ENCODE results near the gene THRB.

Gene THRB

GRCh38 chr3:24487325-24488262 lies 7.1 kb downstream of the THRB start:
- no peak for DNase-seq (ENCODE audit: low spot score)

- DNase-seq (ENCODE audit: low spot score): no peak
These were observed 9.1 kb downstream of the THRB start for GRCh38 chr3:24485511-24485910.

DNA sequence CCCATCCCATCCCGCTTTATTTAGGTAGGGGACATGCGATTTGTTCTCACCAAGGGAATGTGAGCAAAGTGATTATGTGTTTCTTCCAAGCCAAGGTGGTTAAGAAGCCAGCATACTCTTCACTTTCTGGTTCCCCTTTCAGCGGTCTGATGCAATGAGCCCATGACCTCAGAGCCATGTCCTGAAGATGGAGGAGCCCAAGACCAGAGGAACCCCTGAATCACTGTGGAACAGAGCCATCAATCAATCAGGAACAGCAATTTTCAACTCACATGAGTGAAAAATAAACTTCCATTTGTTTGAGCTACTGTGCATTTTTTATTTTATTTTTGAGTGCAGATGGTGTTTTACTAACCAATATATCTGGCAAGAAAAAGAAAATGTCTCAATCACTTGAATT lies 10.8 kb downstream of the THRB start:
- DNase-seq (ENCODE audit: low spot score): no peak

GRCh38 chr3:24482096-24482705 lies 12.4 kb downstream of the THRB start:
- no peak for DNase-seq (ENCODE audit: low spot score)

DNA sequence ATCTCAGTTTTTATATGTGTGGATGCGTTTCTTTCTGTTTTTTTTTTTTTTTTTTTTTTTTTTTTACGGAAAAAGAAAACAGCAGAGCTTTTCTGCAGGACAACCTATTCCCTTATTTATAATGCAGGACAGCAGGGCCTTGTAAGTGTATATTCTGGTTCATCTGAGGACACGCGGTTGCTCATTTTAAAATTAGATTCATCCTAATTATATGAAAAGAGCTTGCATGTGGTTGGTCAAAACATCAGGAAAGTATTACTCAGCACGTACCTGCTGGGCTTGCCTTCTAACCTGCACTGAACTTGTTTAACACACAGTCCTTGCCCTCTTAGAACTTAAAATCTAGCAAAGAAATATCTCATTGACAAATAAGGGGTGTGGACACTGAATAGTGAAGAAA lies 13.5 kb downstream of the THRB start:
- DNase-seq (ENCODE audit: low spot score): no peak

DNA sequence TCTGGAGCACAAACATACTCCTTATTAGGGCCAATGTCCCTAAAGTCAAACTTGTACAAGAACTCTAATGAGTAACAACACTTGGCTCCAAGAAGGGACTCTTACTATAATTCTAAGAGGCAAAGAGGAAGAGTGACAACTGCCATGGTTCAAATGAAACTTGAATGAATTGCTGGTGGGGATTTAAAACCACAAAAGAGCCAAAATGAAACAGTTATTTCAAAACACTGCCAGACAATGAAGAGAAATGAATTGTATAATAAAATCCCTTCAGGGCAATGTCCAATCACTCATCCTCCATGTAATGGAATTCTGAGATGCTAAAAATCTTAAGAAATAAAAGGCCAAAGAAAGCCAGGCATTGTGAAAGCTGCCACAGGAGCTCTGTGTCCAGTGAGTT lies 14.2 kb downstream of the THRB start:
- no peak for DNase-seq (ENCODE audit: low spot score)

DNA sequence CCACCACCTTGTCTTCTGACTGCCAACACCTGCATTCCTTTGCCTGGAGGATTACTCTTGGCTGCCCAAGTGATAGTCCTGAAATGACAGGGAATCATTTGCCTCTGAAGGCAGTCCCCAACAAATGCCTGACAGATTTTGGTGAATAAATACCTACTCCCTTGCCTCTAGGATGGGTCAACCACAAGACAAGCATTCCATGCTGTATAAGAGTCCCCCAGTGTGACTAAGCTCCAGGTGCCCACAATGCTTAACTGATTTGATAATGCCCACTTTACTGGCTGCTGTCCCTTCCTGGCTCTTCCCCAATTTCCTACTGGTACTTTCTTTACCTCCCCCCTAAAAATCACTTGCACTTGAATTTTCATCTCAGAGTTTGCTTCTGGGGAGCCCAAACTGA lies 14.8 kb downstream of the THRB start:
- no peak for DNase-seq (ENCODE audit: low spot score)

- no peak for DNase-seq (ENCODE audit: low spot score)
These were observed 17.6 kb downstream of the THRB start for GRCh38 chr3:24476871-24477656.

GRCh38 chr3:24475925-24476324 lies 18.7 kb downstream of the THRB start:
- no peak for DNase-seq (ENCODE audit: low spot score)

- no peak for DNase-seq (ENCODE audit: low spot score)
These were observed 19.8 kb downstream of the THRB start for GRCh38 chr3:24474862-24475261.

- no peak for DNase-seq (ENCODE audit: low spot score)
These were observed 22.3 kb downstream of the THRB start for GRCh38 chr3:24472358-24472757.

DNA sequence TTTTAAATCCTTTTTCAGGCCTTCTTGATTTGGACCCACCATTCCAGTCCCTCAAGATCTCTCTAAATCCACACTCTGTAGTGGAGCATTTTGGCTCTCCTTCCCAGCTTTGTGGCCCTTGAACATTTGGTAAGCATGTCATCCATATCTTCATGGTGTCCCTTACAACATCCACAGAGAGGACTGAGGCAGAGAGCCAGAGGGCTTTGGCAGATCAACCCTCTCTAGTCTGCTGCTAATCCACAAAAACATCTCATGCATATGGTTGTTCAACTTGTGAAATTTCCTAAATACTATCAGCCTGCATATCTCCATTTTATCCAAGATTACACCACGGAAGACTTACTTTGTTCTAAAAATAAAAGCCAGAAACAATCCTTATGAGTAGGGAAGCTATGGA lies 23.2 kb downstream of the THRB start:
- no peak for DNase-seq (ENCODE audit: low spot score)

GRCh38 chr3:24470277-24470676 lies 24.4 kb downstream of the THRB start:
- no peak for DNase-seq (ENCODE audit: low spot score)

- no peak for DNase-seq (ENCODE audit: low spot score)
These were observed 30.3 kb downstream of the THRB start for GRCh38 chr3:24464389-24464788.

DNA sequence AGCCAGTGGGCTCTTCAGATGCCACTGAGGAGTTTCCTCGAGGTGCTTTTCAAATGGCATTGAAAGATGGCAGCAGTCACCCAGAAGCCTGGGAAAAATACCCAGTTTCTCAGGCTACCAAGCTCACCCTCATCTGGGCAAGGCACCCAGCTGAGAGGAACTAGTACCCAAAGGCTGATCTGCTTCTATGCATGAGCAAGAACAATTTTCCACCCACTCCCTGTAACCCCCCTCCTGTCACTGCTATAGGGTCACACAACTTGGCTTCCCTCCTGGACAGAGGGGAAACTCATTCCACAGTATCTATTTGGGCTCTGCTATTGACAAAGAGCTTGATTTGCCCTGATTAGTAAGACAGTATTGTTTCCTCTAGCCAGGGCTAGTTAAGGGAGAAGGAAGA lies 31.9 kb downstream of the THRB start:
- DNase-seq (ENCODE audit: low spot score): no peak

GRCh38 chr3:24460974-24461373 lies 33.7 kb downstream of the THRB start:
- no peak for DNase-seq (ENCODE audit: low spot score)

DNA sequence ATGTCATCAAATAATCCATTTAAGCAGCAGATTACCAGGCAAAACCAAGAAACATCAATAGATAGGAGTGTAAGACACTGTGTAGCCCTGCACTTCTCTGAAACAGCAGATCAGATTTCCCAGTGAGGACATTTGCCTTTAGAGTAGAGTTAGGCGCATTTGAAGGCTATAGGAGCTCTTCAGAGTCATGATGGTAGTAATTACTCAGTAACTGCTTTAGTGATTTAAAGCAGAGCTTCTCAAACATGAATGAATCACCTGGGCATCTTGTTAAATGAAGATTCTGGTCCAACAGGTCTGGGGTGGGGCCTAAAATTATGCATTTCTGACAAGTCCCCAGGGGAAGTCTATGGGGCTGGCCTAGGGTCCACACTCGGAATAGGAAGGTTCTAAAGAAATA lies 36.9 kb downstream of the THRB start:
- DNase-seq (ENCODE audit: low spot score): no peak

GRCh38 chr3:24454856-24455255 lies 39.8 kb downstream of the THRB start:
- DNase-seq (ENCODE audit: low spot score): no peak

GRCh38 chr3:24454393-24454792 lies 40.3 kb downstream of the THRB start:
- DNase-seq (ENCODE audit: low spot score): no peak

GRCh38 chr3:24451461-24452099 lies 43.1 kb downstream of the THRB start:
- DNase-seq (ENCODE audit: low spot score): no peak

GRCh38 chr3:24450160-24450907 lies 44.3 kb downstream of the THRB start:
- no peak for DNase-seq (ENCODE audit: low spot score)

DNA sequence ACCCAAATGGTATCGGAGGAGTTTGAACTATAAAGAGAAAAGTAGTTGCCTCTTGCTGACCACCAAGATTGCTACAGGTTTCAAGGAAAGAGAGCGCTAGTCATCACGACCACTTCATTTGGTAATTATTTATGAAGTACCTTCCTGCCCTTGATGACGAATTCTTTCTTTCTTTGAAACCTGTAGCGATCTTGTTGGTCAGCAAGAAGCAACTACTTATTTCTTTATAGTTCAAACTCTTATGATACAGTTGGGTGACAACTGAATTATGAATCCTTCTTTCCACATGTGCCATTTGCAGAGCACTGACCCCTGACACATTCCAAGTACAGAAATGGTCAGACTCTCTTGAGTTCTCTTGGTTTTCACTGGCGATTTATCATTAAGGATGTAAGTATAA lies 46.8 kb downstream of the THRB start:
- no peak for DNase-seq (ENCODE audit: low spot score)
